Measurements from ENCODE around the gene CNGA3.

DNA sequence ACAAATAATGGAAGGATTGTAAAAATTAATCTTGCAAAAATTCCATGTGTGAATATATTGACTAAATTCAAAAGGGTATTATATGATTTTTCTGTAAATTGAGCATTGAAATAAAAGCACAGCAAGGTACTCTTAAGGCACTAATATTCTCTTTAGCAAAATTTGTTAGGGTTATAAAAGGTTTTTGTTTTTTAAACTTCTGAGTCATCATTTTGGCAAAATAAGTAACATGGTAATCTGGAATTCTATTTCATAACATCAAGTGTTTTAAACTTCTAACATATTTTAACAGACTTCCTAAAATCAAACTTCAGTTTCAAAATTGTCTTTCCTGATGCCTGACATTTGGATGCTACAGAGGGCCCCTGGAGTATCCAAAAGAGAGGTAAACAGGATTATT, 85.9 kb downstream of the CNGA3 start:
- TF ChIP-seq CTCF (conservative IDR thresholded peaks at IDR 0.05 in 1 of 2, IDR thresholded peaks at IDR 0.05 in 1 of 2; ENCODE audit: extremely low read depth in 1 of 2, insufficient read depth in 1 of 2, low read depth in 1 of 2, low read length in 2 of 2) (no peak), EZH2 (IDR thresholded peaks at IDR 0.05; ENCODE audit: borderline replicate concordance, low read length) (no peak)

All from mammary epithelial cell (primary cell).